Peyer's patch (tissue), 4 donors: Measurements from ENCODE around the gene STON1. TPM values are rescaled to one million over a fixed set of nuclear protein-coding genes. Genes with fewer than 3 reads are reported as not detected.
"Not testable (repeated sequence)": the region's sequence is repeated elsewhere in the genome, so short reads cannot be mapped to it uniquely, and the experiment has no call there.

Source experiments
- DNase-seq, 3 donors: peaks; one replicate each; pipeline ENCODE4 v3.0.0-alpha.2; 2017 to 2019
- H3K27ac ChIP-seq, 4 donors: fragments of 200-600 bp; sonication (generic); one replicate each; pipeline ENCODE4 v1.5.1; 2016 to 2019
- H3K27me3 ChIP-seq, 2 donors: fragments of 200-600 bp; sonication (generic); one replicate each; pipeline ENCODE4 v1.5.1; 2019
- H3K36me3 ChIP-seq, 3 donors: fragments of 200-600 bp; sonication (generic); one replicate each; pipeline ENCODE4 v1.5.1; 2016 to 2019
- H3K4me1 ChIP-seq, 4 donors: fragments of 200-600 bp; sonication (generic); one replicate each; pipeline ENCODE4 v1.5.1; 2016 to 2019
- H3K4me3 ChIP-seq, 4 donors: fragments of 200-600 bp; sonication (generic); 1 replicate in 3 of 4; 2 replicates in 1 of 4; pipeline ENCODE4 v1.5.1; 2016 to 2019; ENCODE audit warnings: mild to moderate bottlenecking in 1 of 4
- H3K9me3 ChIP-seq, 4 donors: fragments of 200-600 bp; sonication (generic); one replicate each; pipeline ENCODE4 v1.5.1; 2016 to 2019; ENCODE audit warnings: mild to moderate bottlenecking in 1 of 4
- CTCF ChIP-seq, 6 experiments: fragments of 450-650 bp in 4 of 6; fragments of 200-600 bp in 2 of 6; sonication (generic) in 1 of 6; IDR thresholded peaks; one replicate each; pipeline ENCODE4 v1.5.1; 2017 to 2019; ENCODE audit warnings: antibody characterized with exemption in 6 of 6, mild to moderate bottlenecking in 3 of 6, moderate library complexity in 1 of 6
- POLR2A ChIP-seq, 2 donors: fragments of 450-650 bp; IDR thresholded peaks; one replicate each; pipeline ENCODE4 v1.5.1; 2017; ENCODE audit warnings: antibody characterized with exemption in 2 of 2, mild to moderate bottlenecking in 2 of 2, moderate library complexity in 2 of 2
- total RNA-seq, 4 donors: library from RNA; depleted of rRNA; stranded (reverse); fragments of >200 nt; gene quantifications; one replicate each; pipeline ENCODE4 v1.1.0, GENCODE V29; 2016

The STON1 gene
- total RNA-seq, 4 donors from 2014 or later = 3.9 to 22.3 (median 7.1) TPM

- Histone ChIP-seq H3K27ac (no peak overlapping the region), H3K4me1 (no peaks in the 10 kb centered on the region)
These were observed 20.0 kb downstream of the STON1 start for GRCh38 chr2:48549972-48550371.

GRCh38 chr2:48551548-48551947 lies 21.6 kb downstream of the STON1 start:
- no peaks in the 10 kb centered on the region for H3K4me1 ChIP-seq
- H3K4me3 ChIP-seq = no peak overlapping the region
- no peak overlapping the region for H3K27ac ChIP-seq

More at GRCh38 chr2:48549972-48550371, 20.0 kb downstream of the STON1 start:
- Histone ChIP-seq H3K4me3 (no peak overlapping the region), H3K9me3 (no peaks in the 10 kb centered on the region), H3K36me3 (no peaks in the 10 kb centered on the region), H3K27me3 (no peaks in the 10 kb centered on the region)
- no peak for DNase-seq
- no peak for TF ChIP-seq POLR2A (IDR thresholded peaks at IDR 0.05)
- TF ChIP-seq CTCF (IDR thresholded peaks at IDR 0.05) = no peak

GRCh38 chr2:48555071-48555470 lies 25.1 kb downstream of the STON1 start:
- H3K4me1 ChIP-seq = not testable (repeated sequence)

More at GRCh38 chr2:48551548-48551947, 21.6 kb downstream of the STON1 start:
- H3K27me3 ChIP-seq = no peaks in the 10 kb centered on the region
- TF ChIP-seq POLR2A (IDR thresholded peaks at IDR 0.05) (no peak), CTCF (IDR thresholded peaks at IDR 0.05) (no peak)
- no peak for DNase-seq
- no peaks in the 10 kb centered on the region for H3K36me3 ChIP-seq
- H3K9me3 ChIP-seq = no peaks in the 10 kb centered on the region

GRCh38 chr2:48558456-48558855 lies 28.5 kb downstream of the STON1 start:
- TF ChIP-seq POLR2A (IDR thresholded peaks at IDR 0.05) (no peak), CTCF (IDR thresholded peaks at IDR 0.05) (no peak)

More at GRCh38 chr2:48555071-48555470, 25.1 kb downstream of the STON1 start:
- H3K27me3 ChIP-seq, H3K9me3 ChIP-seq, H3K27ac ChIP-seq, DNase-seq, H3K4me3 ChIP-seq, H3K36me3 ChIP-seq: not testable (repeated sequence)

GRCh38 chr2:48560546-48561209 lies 30.7 kb downstream of the STON1 start:
- no peak for DNase-seq

More at GRCh38 chr2:48558456-48558855, 28.5 kb downstream of the STON1 start:
- no peak overlapping the region for H3K4me3 ChIP-seq
- no peak for DNase-seq
- H3K27ac ChIP-seq = no peak overlapping the region
- no peaks in the 10 kb centered on the region for H3K36me3 ChIP-seq
- H3K9me3 ChIP-seq = no peaks in the 10 kb centered on the region
- no peaks in the 10 kb centered on the region for H3K4me1 ChIP-seq
- H3K27me3 ChIP-seq = no peaks in the 10 kb centered on the region

More at GRCh38 chr2:48560546-48561209, 30.7 kb downstream of the STON1 start:
- H3K9me3 ChIP-seq = no peaks in the 10 kb centered on the region
- H3K4me3 ChIP-seq = no peak overlapping the region
- H3K27ac ChIP-seq = no peak overlapping the region
- H3K4me1 ChIP-seq = no peaks in the 10 kb centered on the region
- no peaks in the 10 kb centered on the region for H3K36me3 ChIP-seq
- TF ChIP-seq POLR2A (IDR thresholded peaks at IDR 0.05) (no peak), CTCF (IDR thresholded peaks at IDR 0.05) (no peak)
- no peaks in the 10 kb centered on the region for H3K27me3 ChIP-seq
